ENCODE data around the gene RANBP6.

GRCh38 chr9:5988265-5988664 lies 27.2 kb downstream of the RANBP6 start:
- TF ChIP-seq EZH2 (IDR thresholded peaks at IDR 0.05; ENCODE audit: borderline replicate concordance, insufficient read depth, low read length, poor library complexity, severe bottlenecking) (no peak), TAF1 (IDR thresholded peaks at IDR 0.05; ENCODE audit: low read depth) (no peak), POLR2AphosphoS5 (IDR thresholded peaks at IDR 0.05) (no peak), RAD21 (conservative IDR thresholded peaks at IDR 0.05) (no peak), MXI1 (conservative IDR thresholded peaks at IDR 0.05; ENCODE audit: poor library complexity, severe bottlenecking) (no peak), REST (IDR thresholded peaks at IDR 0.05; ENCODE audit: borderline replicate concordance) (no peak), EP300 (conservative IDR thresholded peaks at IDR 0.05; ENCODE audit: poor library complexity, severe bottlenecking) (no peak)
- TF ChIP-seq, protein P1, sequence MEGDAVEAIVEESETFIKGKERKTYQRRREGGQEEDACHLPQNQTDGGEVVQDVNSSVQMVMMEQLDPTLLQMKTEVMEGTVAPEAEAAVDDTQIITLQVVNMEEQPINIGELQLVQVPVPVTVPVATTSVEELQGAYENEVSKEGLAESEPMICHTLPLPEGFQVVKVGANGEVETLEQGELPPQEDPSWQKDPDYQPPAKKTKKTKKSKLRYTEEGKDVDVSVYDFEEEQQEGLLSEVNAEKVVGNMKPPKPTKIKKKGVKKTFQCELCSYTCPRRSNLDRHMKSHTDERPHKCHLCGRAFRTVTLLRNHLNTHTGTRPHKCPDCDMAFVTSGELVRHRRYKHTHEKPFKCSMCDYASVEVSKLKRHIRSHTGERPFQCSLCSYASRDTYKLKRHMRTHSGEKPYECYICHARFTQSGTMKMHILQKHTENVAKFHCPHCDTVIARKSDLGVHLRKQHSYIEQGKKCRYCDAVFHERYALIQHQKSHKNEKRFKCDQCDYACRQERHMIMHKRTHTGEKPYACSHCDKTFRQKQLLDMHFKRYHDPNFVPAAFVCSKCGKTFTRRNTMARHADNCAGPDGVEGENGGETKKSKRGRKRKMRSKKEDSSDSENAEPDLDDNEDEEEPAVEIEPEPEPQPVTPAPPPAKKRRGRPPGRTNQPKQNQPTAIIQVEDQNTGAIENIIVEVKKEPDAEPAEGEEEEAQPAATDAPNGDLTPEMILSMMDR (IDR thresholded peaks at IDR 0.05; ENCODE audit: poor library complexity, severe bottlenecking): no peak

Measured in neural cell (in vitro differentiated cells).